Central memory CD8-positive, alpha-beta T cell (primary cell): ENCODE data around the gene KATNB1.

Experiments used
- ATAC-seq: fragments of 150-1000 bp; cut with Tn5 transposase; replicated peaks from 2 replicates; pipeline ENCODE4 v1.10.0; 2022; ENCODE audit warnings: mild to moderate bottlenecking, moderate FRiP score, moderate number of reproducible peaks; ENCODE audit not compliant: poor library complexity, severe bottlenecking; ENCODE audit errors: extremely low read depth
- DNase-seq, 2 donors: peaks; one replicate each; pipeline ENCODE4 v3.0.0; 2021; ENCODE audit warnings: low spot score in 2 of 2
- H3K27ac Mint-ChIP-seq: one replicate; pipeline ENCODE4 v1.8.0; 2022; ENCODE audit warnings: low read depth, mild to moderate bottlenecking, moderate library complexity, mixed read lengths
- H3K27me3 Mint-ChIP-seq: one replicate; pipeline ENCODE4 v1.8.0; 2022; ENCODE audit warnings: mixed read lengths
- H3K36me3 Mint-ChIP-seq: one replicate; pipeline ENCODE4 v1.8.0; 2022; ENCODE audit warnings: mild to moderate bottlenecking, moderate library complexity, mixed read lengths; ENCODE audit not compliant: insufficient read depth
- H3K4me1 Mint-ChIP-seq: one replicate; pipeline ENCODE4 v1.8.0; 2022; ENCODE audit warnings: mixed read lengths
- H3K4me3 Mint-ChIP-seq: one replicate; pipeline ENCODE4 v1.8.0; 2022; ENCODE audit warnings: mild to moderate bottlenecking, moderate library complexity, mixed read lengths
- H3K9me3 Mint-ChIP-seq: one replicate; pipeline ENCODE4 v1.8.0; 2022; ENCODE audit warnings: mixed read lengths

Gene KATNB1

GRCh38 chr16:57752581-57753447 is 17.2 kb downstream of the KATNB1 start:
- Mint-ChIP-seq H3K9me3 (no peaks in the 10 kb centered on the region), H3K4me3 (no peak overlapping the region), H3K36me3 (peaks cover 4% of the 10 kb centered on the region), H3K27ac (no peak overlapping the region), H3K27me3 (no peaks in the 10 kb centered on the region), H3K4me1 (peaks cover 6% of the 10 kb centered on the region)
- no peak for ATAC-seq
- no peak for DNase-seq

DNA sequence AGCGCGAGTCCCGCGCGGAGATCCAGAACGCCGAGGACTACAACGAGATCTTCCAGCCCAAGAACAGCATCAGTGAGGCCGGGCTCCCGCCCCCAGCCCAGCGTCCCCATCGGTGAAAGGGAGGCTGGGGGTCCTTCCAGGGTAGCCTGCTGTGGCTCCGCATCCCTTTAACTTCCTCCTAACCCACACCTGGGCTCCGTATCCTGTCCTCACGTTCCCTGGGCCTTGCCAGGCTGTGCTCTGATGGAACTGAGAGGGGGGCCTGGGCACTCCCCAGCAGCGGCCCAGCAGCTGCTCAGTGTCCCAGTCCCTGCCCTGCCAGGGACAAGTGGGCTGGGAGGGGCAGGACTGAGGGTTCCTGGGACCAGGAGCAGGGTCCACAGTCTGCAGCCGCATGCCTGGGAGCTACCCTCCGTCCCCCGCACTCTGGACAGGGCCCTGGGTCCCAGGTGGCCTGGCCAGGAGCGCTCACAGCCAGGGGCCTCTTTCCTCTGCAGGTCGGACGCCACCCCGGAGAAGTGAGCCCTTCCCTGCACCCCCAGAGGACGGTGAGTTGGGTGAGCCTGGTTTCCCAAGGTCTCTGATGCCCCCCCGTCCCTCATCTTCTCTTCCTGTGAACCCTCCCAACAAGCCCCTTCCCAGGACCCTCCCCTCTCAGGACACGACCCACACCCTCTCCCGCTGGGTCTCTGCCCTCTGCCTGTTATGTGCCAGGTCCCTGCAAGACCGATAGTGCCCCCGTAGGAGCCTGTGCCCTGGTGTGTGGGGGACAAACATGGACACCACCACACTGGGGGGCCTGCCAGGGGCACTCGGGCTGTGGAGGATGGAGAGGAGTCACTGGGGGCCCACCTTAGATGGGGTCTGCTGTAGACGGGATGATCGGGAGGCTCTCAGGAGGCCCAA is 18.1 kb downstream of the KATNB1 start:
- Mint-ChIP-seq H3K36me3 (peaks cover 4% of the 10 kb centered on the region), H3K27ac (peak overlapping the region; percentile 84), H3K4me3 (no peak overlapping the region), H3K9me3 (no peaks in the 10 kb centered on the region), H3K4me1 (peaks cover 6% of the 10 kb centered on the region), H3K27me3 (no peaks in the 10 kb centered on the region)
- no peak for DNase-seq
- ATAC-seq, result no peak

GRCh38 chr16:57754354-57755060 is 18.9 kb downstream of the KATNB1 start:
- no peak overlapping the region for H3K4me3 Mint-ChIP-seq
- H3K4me1 Mint-ChIP-seq, result peaks cover 6% of the 10 kb centered on the region
- peaks cover 4% of the 10 kb centered on the region for H3K36me3 Mint-ChIP-seq
- no peaks in the 10 kb centered on the region for H3K9me3 Mint-ChIP-seq
- ATAC-seq (no peak), DNase-seq (no peak)
- peak overlapping the region; percentile 84 for H3K27ac Mint-ChIP-seq
- no peaks in the 10 kb centered on the region for H3K27me3 Mint-ChIP-seq

DNA sequence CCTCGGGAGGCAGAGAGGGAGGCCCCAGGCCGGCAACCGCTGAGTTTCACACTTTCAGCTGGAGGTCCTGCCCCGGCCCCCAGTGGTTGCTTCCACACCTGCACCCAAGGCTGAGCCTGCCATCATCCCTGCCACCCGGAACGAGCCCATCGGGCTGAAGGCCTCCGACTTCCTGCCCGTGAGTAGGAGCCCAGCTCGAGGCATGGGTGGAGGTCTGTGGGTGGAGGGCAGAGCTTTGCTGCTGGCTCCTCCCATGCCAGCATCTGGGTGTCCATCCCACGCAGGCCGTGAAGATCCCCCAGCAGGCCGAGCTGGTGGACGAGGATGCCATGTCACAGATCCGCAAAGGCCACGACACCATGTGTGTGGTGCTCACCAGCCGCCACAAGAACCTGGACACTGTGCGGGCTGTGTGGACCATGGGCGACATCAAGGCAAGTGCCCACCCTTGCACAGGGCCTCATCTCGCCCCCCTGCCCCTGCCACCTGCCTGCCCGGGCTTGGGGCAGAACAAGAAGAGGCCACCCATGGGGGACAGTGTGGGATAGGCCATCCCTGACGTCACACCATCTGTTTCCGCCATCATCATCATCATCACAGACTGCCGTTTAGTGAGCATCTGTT is 19.6 kb downstream of the KATNB1 start:
- Mint-ChIP-seq H3K36me3 (peaks cover 3% of the 10 kb centered on the region), H3K27ac (no peak overlapping the region)
- ATAC-seq, result no peak

DNA sequence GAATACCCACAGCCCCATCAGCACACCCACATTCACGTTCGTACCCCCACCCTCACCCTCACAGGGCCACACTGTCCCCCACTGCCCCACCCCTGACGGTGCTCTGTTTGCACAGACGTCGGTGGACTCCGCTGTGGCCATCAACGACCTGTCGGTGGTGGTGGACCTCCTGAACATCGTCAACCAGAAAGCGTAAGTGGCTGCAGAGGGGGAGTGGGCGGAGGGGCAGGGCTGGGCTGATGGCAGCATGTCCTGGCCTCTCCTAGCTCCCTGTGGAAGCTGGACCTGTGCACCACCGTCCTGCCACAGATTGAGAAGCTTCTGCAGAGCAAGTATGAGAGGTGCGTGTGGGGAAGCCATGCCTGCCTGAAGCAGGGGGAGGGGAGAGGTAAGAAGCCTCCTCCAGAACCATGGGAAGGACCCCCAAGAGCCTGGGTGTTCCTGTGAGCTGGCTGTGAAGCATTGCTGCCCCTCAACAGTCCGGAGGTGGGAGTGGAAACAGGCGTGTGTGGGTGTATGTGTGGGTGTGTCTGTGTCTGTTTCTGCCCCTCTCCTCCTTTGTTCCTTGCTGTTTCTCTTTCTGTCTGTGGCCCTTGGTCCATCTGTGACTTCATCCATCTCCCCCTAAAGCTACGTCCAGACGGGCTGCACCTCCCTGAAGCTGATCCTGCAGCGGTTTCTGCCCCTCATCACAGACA is 20.3 kb downstream of the KATNB1 start:
- ATAC-seq (no peak), DNase-seq (no peak)
- no peak overlapping the region for H3K4me3 Mint-ChIP-seq
- no peaks in the 10 kb centered on the region for H3K9me3 Mint-ChIP-seq
- H3K27ac Mint-ChIP-seq, result peak overlapping the region; percentile 25
- H3K4me1 Mint-ChIP-seq, result no peaks in the 10 kb centered on the region
- H3K36me3 Mint-ChIP-seq, result peaks cover 3% of the 10 kb centered on the region
- no peaks in the 10 kb centered on the region for H3K27me3 Mint-ChIP-seq

More for the DNA sequence above, 19.6 kb downstream of the KATNB1 start:
- no peaks in the 10 kb centered on the region for H3K27me3 Mint-ChIP-seq
- no peaks in the 10 kb centered on the region for H3K9me3 Mint-ChIP-seq
- H3K4me3 Mint-ChIP-seq, result no peak overlapping the region
- peaks cover under 1% of the 10 kb centered on the region for H3K4me1 Mint-ChIP-seq
- DNase-seq, result no peak

- Mint-ChIP-seq H3K36me3 (no peaks in the 10 kb centered on the region), H3K27ac (peak overlapping the region; percentile 25), H3K4me1 (no peaks in the 10 kb centered on the region), H3K27me3 (no peaks in the 10 kb centered on the region), H3K4me3 (no peak overlapping the region), H3K9me3 (no peaks in the 10 kb centered on the region)
- DNase-seq (no peak), ATAC-seq (no peak)
These were observed 21.1 kb downstream of the KATNB1 start for GRCh38 chr16:57756424-57757325.

DNA sequence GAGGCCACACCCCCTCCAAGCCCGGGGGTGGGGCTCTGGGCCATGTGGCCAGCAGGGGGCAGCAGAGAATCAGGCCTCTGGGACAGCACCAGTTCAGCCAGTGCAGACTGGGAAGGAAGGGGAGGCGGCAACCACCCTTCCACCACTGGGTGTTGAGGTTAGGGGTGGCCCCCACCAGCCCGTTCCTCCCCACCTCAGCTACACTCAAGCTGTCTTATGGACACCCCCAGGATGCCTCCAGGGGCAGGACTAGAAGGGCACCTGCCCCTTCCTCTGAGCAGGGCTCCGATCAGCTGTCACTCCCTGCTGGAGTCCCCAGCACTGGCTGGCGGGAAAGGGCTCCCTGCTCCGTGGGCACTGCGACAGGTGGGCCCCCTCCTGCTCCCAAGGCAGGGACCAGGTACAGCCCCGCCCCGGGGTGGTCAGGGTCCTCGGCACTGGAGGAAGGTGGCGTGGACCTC is 21.8 kb downstream of the KATNB1 start:
- ATAC-seq, result peak; percentile 97
- Mint-ChIP-seq H3K36me3 (no peaks in the 10 kb centered on the region), H3K27me3 (no peaks in the 10 kb centered on the region), H3K4me1 (no peaks in the 10 kb centered on the region), H3K27ac (no peak overlapping the region), H3K4me3 (no peak overlapping the region), H3K9me3 (no peaks in the 10 kb centered on the region)
- peak; percentile 85 to 95 for DNase-seq

GRCh38 chr16:57757883-57758282 is 22.3 kb downstream of the KATNB1 start:
- Mint-ChIP-seq H3K27ac (no peak overlapping the region), H3K9me3 (no peaks in the 10 kb centered on the region), H3K36me3 (no peaks in the 10 kb centered on the region), H3K4me1 (no peaks in the 10 kb centered on the region), H3K27me3 (no peaks in the 10 kb centered on the region), H3K4me3 (no peak overlapping the region)
- ATAC-seq (no peak), DNase-seq (no peak)

DNA sequence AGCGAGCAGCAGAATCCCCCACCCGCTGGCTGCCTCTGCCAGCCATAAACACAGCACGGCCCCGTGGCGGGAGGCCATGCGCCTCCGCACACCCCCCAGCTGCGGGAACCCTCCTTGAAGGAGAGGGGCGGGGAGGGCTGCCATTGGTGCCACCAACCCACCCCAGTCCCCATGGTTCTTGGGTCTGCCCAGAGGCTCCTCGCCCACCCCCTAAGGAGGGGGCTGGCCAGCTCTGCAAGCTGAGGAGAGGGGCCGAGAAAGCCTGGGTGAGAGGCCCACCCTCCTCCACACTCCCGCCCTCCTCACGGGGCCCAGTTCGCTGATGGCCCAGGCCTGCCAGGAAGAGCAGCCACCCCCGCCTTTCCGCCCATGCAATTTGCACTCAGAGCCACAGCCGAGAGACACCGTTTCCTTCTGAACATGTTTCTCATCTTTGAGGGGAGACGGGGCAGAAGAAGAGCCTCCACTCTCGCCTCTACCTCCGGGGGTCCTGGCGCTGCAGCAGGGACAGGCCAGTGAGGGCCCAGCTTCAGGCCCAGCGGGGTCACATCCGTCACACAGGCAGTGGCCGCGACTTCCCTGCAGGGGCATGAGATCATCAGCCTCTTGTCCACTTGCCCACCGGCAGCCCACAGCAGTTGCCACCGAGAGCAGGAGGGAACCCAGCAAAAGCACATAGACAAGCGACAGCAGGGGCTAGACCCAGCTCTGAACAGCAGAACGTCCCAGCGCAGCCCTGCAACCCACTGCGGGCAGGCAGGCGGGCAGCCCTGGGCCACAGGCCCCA is 23.0 kb downstream of the KATNB1 start:
- Mint-ChIP-seq H3K4me3 (peak overlapping the region; percentile 42), H3K9me3 (no peaks in the 10 kb centered on the region), H3K27me3 (no peaks in the 10 kb centered on the region), H3K27ac (peak overlapping the region; percentile 65), H3K36me3 (no peaks in the 10 kb centered on the region), H3K4me1 (no peaks in the 10 kb centered on the region)
- ATAC-seq (no peak), DNase-seq (no peak)

DNA sequence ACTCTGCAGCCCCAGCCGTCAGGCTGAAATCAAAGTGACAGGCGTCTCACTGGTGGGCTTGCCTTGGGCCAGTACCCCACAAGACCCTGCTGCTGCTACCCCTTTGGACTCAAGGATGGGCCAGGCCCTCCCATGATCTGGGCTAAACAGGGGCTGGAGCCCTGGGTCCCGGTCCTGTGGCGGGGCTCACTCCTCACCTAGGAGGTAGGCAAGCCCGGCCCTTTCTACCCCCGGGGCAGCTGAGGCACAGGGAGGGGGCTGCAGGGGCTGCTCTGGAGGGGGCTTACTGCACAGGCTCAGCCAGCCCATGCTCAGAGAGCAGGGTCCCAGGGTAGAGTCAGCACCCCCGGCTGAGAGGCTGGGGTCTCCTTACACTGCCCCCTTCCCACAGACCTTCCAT is 23.6 kb downstream of the KATNB1 start:
- ATAC-seq, result no peak
- Mint-ChIP-seq H3K27me3 (no peaks in the 10 kb centered on the region), H3K27ac (peak overlapping the region; percentile 65), H3K9me3 (no peaks in the 10 kb centered on the region), H3K36me3 (no peaks in the 10 kb centered on the region), H3K4me3 (no peak overlapping the region), H3K4me1 (no peaks in the 10 kb centered on the region)
- no peak for DNase-seq
